CD4-positive, alpha-beta T cell treated with Interferon gamma for 1 hour (primary cell): ENCODE data around the gene PLEKHA5.
"Not testable (repeated sequence)": the region's sequence is repeated elsewhere in the genome, so short reads cannot be mapped to it uniquely, and the experiment has no call there.

ENCODE experiments used
- DNase-seq: peaks from one replicate; pipeline ENCODE4 v3.0.0-alpha.2; 2020

PLEKHA5 gene

GRCh38 chr12:19285793-19286448, 156.4 kb downstream of the PLEKHA5 start:
- no peak for DNase-seq

- no peak for DNase-seq
Observed at GRCh38 chr12:19287302-19287701, 157.8 kb downstream of the PLEKHA5 start.

- no peak for DNase-seq
Observed at GRCh38 chr12:19288161-19288560, 158.6 kb downstream of the PLEKHA5 start.

GRCh38 chr12:19288603-19289244, 159.2 kb downstream of the PLEKHA5 start:
- no peak for DNase-seq

- DNase-seq, result no peak
Observed at GRCh38 chr12:19298836-19299605, 169.5 kb downstream of the PLEKHA5 start.

- DNase-seq, result no peak
Observed at GRCh38 chr12:19299765-19300164, 170.2 kb downstream of the PLEKHA5 start.

- DNase-seq, result no peak
Observed at GRCh38 chr12:19301223-19301622, 171.7 kb downstream of the PLEKHA5 start.

- DNase-seq, result no peak
Observed at GRCh38 chr12:19301688-19302087, 172.2 kb downstream of the PLEKHA5 start.

- DNase-seq, result no peak
Observed at GRCh38 chr12:19302100-19302640, 172.6 kb downstream of the PLEKHA5 start.

- DNase-seq, result no peak
Observed at GRCh38 chr12:19303496-19303895, 174.0 kb downstream of the PLEKHA5 start.

GRCh38 chr12:19304149-19304750, 174.7 kb downstream of the PLEKHA5 start:
- no peak for DNase-seq

GRCh38 chr12:19305621-19306020, 176.1 kb downstream of the PLEKHA5 start:
- not testable (repeated sequence) for DNase-seq

- no peak for DNase-seq
Observed at GRCh38 chr12:19306366-19306765, 176.8 kb downstream of the PLEKHA5 start.

- no peak for DNase-seq
Observed at GRCh38 chr12:19307451-19307850, 177.9 kb downstream of the PLEKHA5 start.

- no peak for DNase-seq
Observed at GRCh38 chr12:19311165-19311564, 181.6 kb downstream of the PLEKHA5 start.

- DNase-seq, result no peak
Observed at GRCh38 chr12:19312637-19313036, 183.1 kb downstream of the PLEKHA5 start.

- DNase-seq, result no peak
Observed at GRCh38 chr12:19316425-19316824, 186.9 kb downstream of the PLEKHA5 start.

GRCh38 chr12:19322376-19322775, 192.8 kb downstream of the PLEKHA5 start:
- no peak for DNase-seq

- no peak for DNase-seq
Observed at GRCh38 chr12:19323805-19324204, 194.3 kb downstream of the PLEKHA5 start.

GRCh38 chr12:19326102-19326501, 196.6 kb downstream of the PLEKHA5 start:
- DNase-seq, result no peak

GRCh38 chr12:19332196-19332595, 202.7 kb downstream of the PLEKHA5 start:
- DNase-seq, result no peak

GRCh38 chr12:19338405-19338804, 208.9 kb downstream of the PLEKHA5 start:
- DNase-seq, result no peak

- not testable (repeated sequence) for DNase-seq
Observed at GRCh38 chr12:19350850-19351249, 221.3 kb downstream of the PLEKHA5 start.
